CD4-positive, alpha-beta memory T cell (primary cell): ENCODE results near the gene MNAT1. TPM values are rescaled to one million over a fixed set of nuclear protein-coding genes. Genes with fewer than 3 reads are reported as not detected.

ENCODE experiments used
- CTCF ChIA-PET: fragments of 350-600 bp; sonication (Branson Sonifier 250); formaldehyde crosslinking; loops from one replicate; lab custom pipeline; 2021; ENCODE audit warnings: inconsistent platforms; ENCODE audit not compliant: partially characterized antibody; lab: Charles Lee
- POLR2A ChIA-PET: fragments of 350-600 bp; sonication (Branson Sonifier 250); formaldehyde crosslinking; loops from one replicate; lab custom pipeline; 2021; ENCODE audit not compliant: partially characterized antibody; lab: Charles Lee
- DNase-seq, 5 donors: peaks; one replicate each; pipeline versions ENCODE4 v3.0.0 to v3.0.0-alpha.2; 2020 to 2022; ENCODE audit warnings: mixed read lengths in 1 of 5
- H3K27ac ChIP-seq: one replicate; pipeline ENCODE4 v1.7.0; 2013; ENCODE audit warnings: low read depth, low read length
- H3K27me3 ChIP-seq: 2 replicates; pipeline ENCODE4 v1.7.0; 2013; ENCODE audit warnings: mild to moderate bottlenecking, low read length, moderate library complexity; ENCODE audit not compliant: insufficient read depth
- H3K36me3 ChIP-seq: 2 replicates; pipeline ENCODE4 v1.7.0; 2013; ENCODE audit warnings: mild to moderate bottlenecking, low read length, moderate library complexity; ENCODE audit not compliant: insufficient read depth
- H3K4me1 ChIP-seq: 2 replicates; pipeline ENCODE4 v1.7.0; 2013; ENCODE audit warnings: mild to moderate bottlenecking, low read length, moderate library complexity; ENCODE audit not compliant: insufficient read depth
- H3K4me3 ChIP-seq, 2 donors: one replicate each; pipeline ENCODE4 v1.7.0; 2013; ENCODE audit warnings: low read length in 2 of 2, mild to moderate bottlenecking in 1 of 2
- H3K9me3 ChIP-seq, 2 donors: one replicate each; pipeline ENCODE4 v1.7.0; 2013; ENCODE audit warnings: low read length in 2 of 2, control low read depth in 1 of 2; ENCODE audit not compliant: control insufficient read depth in 1 of 2
- H3K27ac Mint-ChIP-seq, 7 donors: one replicate each; pipeline ENCODE4 v1.8.0; 2020 to 2021; ENCODE audit warnings: mixed read lengths in 7 of 7, mild to moderate bottlenecking in 6 of 7, inconsistent platforms in 3 of 7, moderate library complexity in 3 of 7
- H3K27me3 Mint-ChIP-seq, 2 donors: one replicate each; pipeline ENCODE4 v1.8.0; 2020 to 2021; ENCODE audit warnings: mixed read lengths in 2 of 2
- H3K36me3 Mint-ChIP-seq, 2 donors: one replicate each; pipeline ENCODE4 v1.8.0; 2020 to 2021; ENCODE audit warnings: mixed read lengths in 2 of 2, inconsistent platforms in 1 of 2, mild to moderate bottlenecking in 1 of 2
- H3K4me1 Mint-ChIP-seq, 4 donors: one replicate each; pipeline ENCODE4 v1.8.0; 2020 to 2021; ENCODE audit warnings: mixed read lengths in 4 of 4, mild to moderate bottlenecking in 1 of 4
- H3K4me3 Mint-ChIP-seq, 8 donors: one replicate each; pipeline ENCODE4 v1.8.0; 2020 to 2021; ENCODE audit warnings: mixed read lengths in 8 of 8, mild to moderate bottlenecking in 7 of 8, moderate library complexity in 6 of 8, inconsistent platforms in 3 of 8
- H3K9me3 Mint-ChIP-seq, 8 donors: one replicate each; pipeline ENCODE4 v1.8.0; 2020 to 2021; ENCODE audit warnings: mixed read lengths in 8 of 8, mild to moderate bottlenecking in 5 of 8, inconsistent platforms in 3 of 8, moderate library complexity in 1 of 8
- intact Hi-C: fragments of 100-400 bp; cut with micrococcal nuclease; formaldehyde crosslinking; loops from one replicate; pipeline ENCODE4 v1.15.1; 2023
- polyA plus RNA-seq, 2 donors: library from polyadenylated mRNA; unstranded; fragments of 300-500 nt; fragmentation: Illumina TruSeq; gene quantifications; one replicate each; pipeline ENCODE4 v1.2.3, GENCODE V29; 2021
- total RNA-seq, 2 experiments: library from RNA; stranded (reverse); gene quantifications; one replicate each; pipeline ENCODE4 v1.2.3, GENCODE V29; 2021

The MNAT1 gene
- total and polyA plus RNA-seq, 4 experiments from 2014 or later: 12.6 to 28.7 (median 16.0) TPM

DNA sequence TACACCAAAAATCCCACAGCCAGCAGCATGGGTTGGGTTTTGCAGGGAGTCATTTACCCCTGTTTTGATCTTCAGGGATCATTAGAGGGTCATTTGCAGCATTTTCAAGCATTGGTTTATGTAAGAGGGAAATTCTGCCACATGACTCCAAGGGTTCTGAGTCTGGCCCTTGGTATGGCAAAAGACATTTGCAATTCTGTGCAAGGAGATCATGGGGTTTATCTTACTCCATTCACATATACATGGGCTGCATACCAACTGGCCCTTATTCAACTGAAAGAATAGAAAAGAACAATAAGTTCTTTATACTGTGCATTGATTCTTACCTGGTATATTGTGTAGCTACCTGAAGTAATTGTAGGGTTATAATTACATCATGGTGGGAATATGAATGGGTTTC is 24.1 kb upstream of the MNAT1 start:
- CTCF ChIA-PET: no interaction called here
- H3K36me3 Mint-ChIP-seq: no peaks in the 10 kb centered on the region

DNA sequence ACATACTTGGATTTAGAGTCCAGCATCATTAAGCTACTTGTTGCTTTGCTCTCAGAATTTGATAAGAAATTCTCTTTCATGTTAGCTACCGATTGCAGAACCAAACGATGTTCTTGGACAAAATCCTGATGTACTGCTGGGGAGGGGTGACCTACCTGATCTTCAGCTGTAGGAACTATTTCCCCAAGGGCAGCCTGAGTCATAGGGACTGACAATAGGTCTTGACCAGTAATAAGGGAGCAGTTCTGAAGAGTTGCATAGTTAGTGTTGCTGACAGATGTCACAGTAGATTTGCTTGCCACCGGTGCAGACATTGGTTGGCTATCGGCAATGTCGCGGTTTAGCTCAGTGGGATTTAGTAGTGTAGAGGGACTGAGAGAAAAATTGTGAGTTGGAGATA is 21.0 kb upstream of the MNAT1 start:
- peaks cover 15 to 25% of the 10 kb centered on the region in 2 donors for H3K27me3 Mint-ChIP-seq
- intact Hi-C loops: no loop called here
- CTCF ChIA-PET: no interaction called here

More for the DNA sequence above, 24.1 kb upstream of the MNAT1 start:
- Mint-ChIP-seq H3K27me3 (peaks cover 11 to 29% of the 10 kb centered on the region in 2 donors), H3K27ac (no peak overlapping the region), H3K9me3 (no peaks in the 10 kb centered on the region), H3K4me1 (no peaks in the 10 kb centered on the region), H3K4me3 (no peak overlapping the region)
- H3K36me3 ChIP-seq: no peaks in the 10 kb centered on the region
- no peak overlapping the region for H3K27ac ChIP-seq
- no peak for DNase-seq
- H3K9me3 ChIP-seq: no peaks in the 10 kb centered on the region
- no peaks in the 10 kb centered on the region for H3K27me3 ChIP-seq
- no peaks in the 10 kb centered on the region for H3K4me1 ChIP-seq
- intact Hi-C loops: no loop called here
- no peak overlapping the region for H3K4me3 ChIP-seq
- POLR2A ChIA-PET: no interaction called here

DNA sequence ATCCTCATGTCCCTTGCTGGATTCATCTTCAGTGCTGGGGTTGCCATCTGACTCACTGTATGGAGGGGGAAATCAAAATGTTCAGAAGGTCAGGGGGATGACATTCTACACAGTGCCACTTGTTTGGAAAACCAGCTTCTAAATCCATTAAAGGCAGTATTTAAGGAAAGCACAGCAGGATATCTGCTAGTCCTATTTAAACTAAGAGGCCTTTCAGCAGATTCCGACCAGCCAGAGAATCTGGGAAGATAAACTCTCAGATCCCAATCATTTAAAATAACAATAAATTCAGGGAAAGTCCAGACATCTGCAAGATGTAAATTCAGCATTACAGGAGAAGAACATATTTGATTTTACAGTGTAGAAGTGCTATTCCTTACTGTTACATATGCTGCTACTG is 14.2 kb upstream of the MNAT1 start:
- peaks cover 7 to 30% (median 15%) of the 10 kb centered on the region in 4 donors for H3K4me1 Mint-ChIP-seq
- peak overlapping the region in 2 of 8 donors; percentile 7 to 89 for H3K4me3 Mint-ChIP-seq
- no peak for DNase-seq
- Histone ChIP-seq H3K4me3 (no peak overlapping the region), H3K27ac (no peak overlapping the region), H3K36me3 (no peaks in the 10 kb centered on the region), H3K9me3 (no peaks in the 10 kb centered on the region), H3K27me3 (peaks cover 31% of the 10 kb centered on the region), H3K4me1 (peaks cover 20% of the 10 kb centered on the region)
- POLR2A ChIA-PET: no interaction called here
- no peaks in the 10 kb centered on the region for H3K36me3 Mint-ChIP-seq
- H3K27ac Mint-ChIP-seq: no peak overlapping the region
- peaks cover 44 to 52% of the 10 kb centered on the region in 2 donors for H3K27me3 Mint-ChIP-seq
- CTCF ChIA-PET: no interaction called here
- intact Hi-C loops: no loop called here
- peaks cover 0 to 2% (median 0%) of the 10 kb centered on the region in 8 donors for H3K9me3 Mint-ChIP-seq

More for the DNA sequence above, 21.0 kb upstream of the MNAT1 start:
- no peak for DNase-seq
- no peak overlapping the region for H3K27ac ChIP-seq
- Mint-ChIP-seq H3K4me3 (no peak overlapping the region), H3K9me3 (no peaks in the 10 kb centered on the region), H3K4me1 (no peaks in the 10 kb centered on the region), H3K27ac (no peak overlapping the region), H3K36me3 (no peaks in the 10 kb centered on the region)
- no peaks in the 10 kb centered on the region for H3K27me3 ChIP-seq
- no peaks in the 10 kb centered on the region for H3K4me1 ChIP-seq
- H3K36me3 ChIP-seq: no peaks in the 10 kb centered on the region
- H3K9me3 ChIP-seq: no peaks in the 10 kb centered on the region
- POLR2A ChIA-PET: no interaction called here
- no peak overlapping the region for H3K4me3 ChIP-seq

DNA sequence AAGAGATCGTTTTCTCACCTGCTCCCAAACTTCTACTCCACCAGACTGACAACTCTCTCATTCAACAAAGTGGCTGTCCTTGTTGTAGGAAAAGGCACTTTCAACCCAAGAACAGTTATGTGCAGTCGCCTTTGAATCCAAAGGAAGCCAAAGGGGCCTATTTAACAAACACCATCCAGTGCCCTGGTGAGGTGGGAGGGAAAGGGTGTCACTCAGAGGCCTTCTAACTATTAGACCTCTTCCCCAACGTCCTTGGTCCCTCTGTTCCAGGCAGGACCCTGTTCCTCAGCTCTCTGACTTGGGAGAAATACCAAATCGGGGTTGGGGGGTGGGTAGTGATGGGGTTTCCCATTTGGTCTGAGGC is 13.6 kb upstream of the MNAT1 start:
- Histone ChIP-seq H3K4me1 (peaks cover 20% of the 10 kb centered on the region), H3K27me3 (peaks cover 31% of the 10 kb centered on the region), H3K36me3 (no peaks in the 10 kb centered on the region), H3K27ac (no peak overlapping the region), H3K4me3 (no peak overlapping the region), H3K9me3 (no peaks in the 10 kb centered on the region)
- Mint-ChIP-seq H3K4me1 (peaks cover 7 to 30% (median 15%) of the 10 kb centered on the region in 4 donors), H3K36me3 (no peaks in the 10 kb centered on the region), H3K27ac (no peak overlapping the region), H3K4me3 (peak overlapping the region in 7 of 8 donors; percentile 38 to 89 (median 69)), H3K9me3 (peaks cover 0 to 2% (median 0%) of the 10 kb centered on the region in 8 donors), H3K27me3 (peaks cover 47 to 51% of the 10 kb centered on the region in 2 donors)
- CTCF ChIA-PET: no interaction called here
- POLR2A ChIA-PET: no interaction called here
- intact Hi-C loops: no loop called here
- no peak for DNase-seq

DNA sequence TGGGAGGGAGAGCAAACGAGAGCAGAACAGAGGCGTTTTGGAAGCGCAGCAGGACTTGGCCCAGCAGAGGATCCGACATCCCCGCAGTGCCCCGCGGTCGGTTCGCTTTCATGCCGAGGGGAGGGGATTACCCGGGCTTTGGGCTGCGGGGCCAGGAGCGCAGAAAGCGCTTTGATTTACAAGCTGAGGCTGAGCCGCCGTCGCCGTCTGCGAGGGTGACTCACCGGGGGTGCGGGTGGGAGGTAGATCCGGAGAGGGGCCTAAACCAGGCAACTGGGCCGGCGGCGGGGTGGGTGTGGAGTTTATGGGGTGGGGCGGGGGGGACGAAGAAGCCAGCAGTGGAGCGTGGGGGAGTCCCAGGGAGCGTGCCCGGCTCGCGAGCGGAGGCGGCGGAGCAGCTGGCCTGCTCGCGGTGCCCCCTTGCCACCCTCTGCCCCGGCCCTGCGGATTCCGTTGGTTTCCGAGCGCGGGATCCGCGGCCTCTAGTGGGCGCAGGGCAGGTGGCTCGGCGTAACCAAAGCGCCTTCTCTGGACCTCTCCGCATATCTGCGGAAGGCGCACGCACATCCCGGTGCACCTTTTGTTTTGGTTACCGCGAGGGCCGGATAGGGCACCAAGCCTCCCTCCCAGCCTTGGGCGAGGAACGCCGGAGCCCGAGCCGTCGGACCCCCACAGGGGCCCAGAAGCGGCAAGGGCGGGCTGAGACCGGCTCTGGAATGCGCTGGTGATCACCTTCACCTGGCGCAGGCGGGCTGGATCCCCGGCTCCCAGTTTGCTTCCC is 13.0 kb upstream of the MNAT1 start:
- Mint-ChIP-seq H3K4me3 (peak overlapping the region; percentile 78 to 96 (median 86)), H3K9me3 (peaks cover 0 to 2% (median 0%) of the 10 kb centered on the region in 8 donors), H3K27me3 (peaks cover 47 to 51% of the 10 kb centered on the region in 2 donors), H3K27ac (no peak overlapping the region), H3K36me3 (no peaks in the 10 kb centered on the region), H3K4me1 (peaks cover 7 to 30% (median 15%) of the 10 kb centered on the region in 4 donors)
- Histone ChIP-seq H3K27ac (no peak overlapping the region), H3K4me3 (peak overlapping the region in 1 of 2 donors; percentile 49), H3K4me1 (peaks cover 20% of the 10 kb centered on the region), H3K27me3 (peaks cover 31% of the 10 kb centered on the region), H3K9me3 (no peaks in the 10 kb centered on the region), H3K36me3 (no peaks in the 10 kb centered on the region)
- POLR2A ChIA-PET: no interaction called here
- peak; percentile 13 to 79 (median 17) for DNase-seq
- CTCF ChIA-PET: interaction anchor here (1.6 kb wide), 1 partner anchor 12 kb away, joined by 7 read pairs; the partner anchor contains the start of gene MNAT1
- intact Hi-C loops: no loop called here

- peak overlapping the region in 1 of 7 donors; percentile 42 for H3K27ac Mint-ChIP-seq
- H3K27me3 Mint-ChIP-seq: peaks cover 52 to 56% of the 10 kb centered on the region in 2 donors
- intact Hi-C loops: no loop called here
- H3K9me3 Mint-ChIP-seq: peaks cover 0 to 2% (median 0%) of the 10 kb centered on the region in 8 donors
- Histone ChIP-seq H3K36me3 (no peaks in the 10 kb centered on the region), H3K27ac (no peak overlapping the region), H3K4me3 (peak overlapping the region in 1 of 2 donors; percentile 49), H3K9me3 (no peaks in the 10 kb centered on the region), H3K4me1 (peaks cover 20% of the 10 kb centered on the region), H3K27me3 (peaks cover 33% of the 10 kb centered on the region)
- H3K36me3 Mint-ChIP-seq: no peaks in the 10 kb centered on the region
- ChIA-PET CTCF (interaction anchor here (1.6 kb wide), 1 partner anchor 12 kb away, joined by 7 read pairs; the partner anchor contains the start of gene MNAT1), POLR2A (no interaction called here)
- no peak for DNase-seq
- peak overlapping the region; percentile 78 to 96 (median 86) for H3K4me3 Mint-ChIP-seq
- peaks cover 7 to 34% (median 15%) of the 10 kb centered on the region in 4 donors for H3K4me1 Mint-ChIP-seq
Observed at GRCh38 chr14:60722107-60722356, 12.5 kb upstream of the MNAT1 start.

GRCh38 chr14:60722357-60723115 is 12.0 kb upstream of the MNAT1 start:
- intact Hi-C loops: no loop called here
- H3K36me3 ChIP-seq: no peaks in the 10 kb centered on the region
- Mint-ChIP-seq H3K4me3 (peak overlapping the region; percentile 78 to 96 (median 88)), H3K4me1 (peaks cover 7 to 36% (median 15%) of the 10 kb centered on the region in 4 donors), H3K27me3 (peaks cover 55 to 61% of the 10 kb centered on the region in 2 donors), H3K36me3 (no peaks in the 10 kb centered on the region), H3K27ac (peak overlapping the region in 1 of 7 donors; percentile 42), H3K9me3 (peaks cover 0 to 5% (median under 1%) of the 10 kb centered on the region in 8 donors)
- POLR2A ChIA-PET: interaction anchor here (1.6 kb wide), 1 partner anchor 12 kb away, joined by 6 read pairs; the partner anchor contains the start of gene MNAT1
- DNase-seq: peak in 2 of 5 donors; percentile 6 to 17
- CTCF ChIA-PET: interaction anchor here (1.6 kb wide), 1 partner anchor 11 kb away, joined by 7 read pairs; the partner anchor contains the start of gene MNAT1
- peaks cover 20% of the 10 kb centered on the region for H3K4me1 ChIP-seq
- H3K9me3 ChIP-seq: no peaks in the 10 kb centered on the region
- peak overlapping the region; percentile 11 to 61 for H3K4me3 ChIP-seq
- H3K27ac ChIP-seq: no peak overlapping the region
- H3K27me3 ChIP-seq: peaks cover 39% of the 10 kb centered on the region
